Measurements from ENCODE around the gene KLHL10.

Gene KLHL10

DNA sequence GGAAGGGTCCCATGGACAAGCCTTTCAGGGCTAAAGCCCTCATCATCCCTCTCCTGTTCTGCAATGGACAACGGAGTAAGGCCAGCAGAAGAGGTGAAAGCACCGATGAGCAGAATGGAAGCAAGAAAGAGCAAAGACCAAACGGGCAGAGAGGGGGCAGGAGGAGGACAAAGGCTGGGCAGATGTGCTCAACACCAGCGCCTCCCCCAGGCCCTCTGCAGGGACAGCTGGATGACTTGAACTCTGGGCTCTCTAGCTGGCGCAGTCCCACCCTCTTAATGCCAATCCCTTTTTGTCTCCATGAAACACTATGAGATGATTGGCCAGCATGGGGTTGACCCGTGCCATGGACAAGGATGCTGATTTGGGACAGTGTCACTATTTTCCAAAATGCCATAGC is 59.1 kb downstream of the KLHL10 start:
- DNase-seq, result no peak

Measured in GOT3 (cell line).